NCI-H446 treated with DMSO at 0.1 percent for 48 hours (cell line): ENCODE results near the gene DNPH1.

ENCODE experiments used
- DNase-seq: peaks from one replicate; lab custom pipeline; 2025; lab: John Stamatoyannopoulos, UW

The DNPH1 gene, protein sequence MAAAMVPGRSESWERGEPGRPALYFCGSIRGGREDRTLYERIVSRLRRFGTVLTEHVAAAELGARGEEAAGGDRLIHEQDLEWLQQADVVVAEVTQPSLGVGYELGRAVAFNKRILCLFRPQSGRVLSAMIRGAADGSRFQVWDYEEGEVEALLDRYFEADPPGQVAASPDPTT

DNA sequence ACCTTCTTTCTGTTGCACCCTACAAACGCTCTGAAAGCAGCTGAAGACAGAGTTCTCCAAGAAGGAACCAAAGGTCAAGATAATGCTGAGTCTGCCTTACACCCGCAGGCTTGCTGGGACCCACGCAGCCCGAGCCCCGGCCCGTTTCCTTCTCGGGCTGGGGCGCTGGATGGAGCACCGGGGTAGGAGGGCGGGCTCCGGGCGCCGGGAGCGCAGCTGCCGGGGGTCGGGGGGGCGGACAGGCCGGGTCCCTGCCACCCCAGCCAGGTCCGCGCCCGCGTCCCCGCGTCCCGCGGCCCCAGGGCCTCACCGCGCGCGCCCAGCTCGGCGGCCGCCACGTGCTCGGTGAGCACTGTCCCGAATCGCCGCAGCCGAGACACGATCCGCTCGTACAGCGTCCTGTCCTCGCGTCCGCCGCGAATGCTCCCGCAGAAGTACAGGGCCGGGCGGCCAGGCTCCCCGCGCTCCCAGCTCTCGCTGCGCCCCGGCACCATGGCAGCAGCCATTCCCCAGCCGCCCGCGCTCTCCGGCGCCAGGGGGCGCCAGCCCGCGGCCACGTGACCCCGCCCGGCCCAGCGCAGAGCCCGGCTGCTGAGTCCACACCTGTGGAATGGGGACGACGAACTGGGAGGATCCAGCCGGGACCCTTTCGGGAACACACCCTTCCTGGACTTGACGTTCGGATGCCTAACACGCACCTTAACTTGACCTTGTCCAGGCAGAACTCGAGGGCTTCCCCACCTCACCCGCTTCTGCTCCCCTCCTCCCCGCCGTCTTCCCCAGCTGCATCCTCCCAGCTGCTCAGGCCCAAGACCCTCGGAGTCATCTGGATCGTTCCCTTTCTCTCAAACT lies at the start of gene DNPH1:
DNPH1 (minus strand) TSS at position 531 of the 852 bp plus-strand sequence; CDS start at position 506, 25 bp downstream.
- no peak for DNase-seq

DNA sequence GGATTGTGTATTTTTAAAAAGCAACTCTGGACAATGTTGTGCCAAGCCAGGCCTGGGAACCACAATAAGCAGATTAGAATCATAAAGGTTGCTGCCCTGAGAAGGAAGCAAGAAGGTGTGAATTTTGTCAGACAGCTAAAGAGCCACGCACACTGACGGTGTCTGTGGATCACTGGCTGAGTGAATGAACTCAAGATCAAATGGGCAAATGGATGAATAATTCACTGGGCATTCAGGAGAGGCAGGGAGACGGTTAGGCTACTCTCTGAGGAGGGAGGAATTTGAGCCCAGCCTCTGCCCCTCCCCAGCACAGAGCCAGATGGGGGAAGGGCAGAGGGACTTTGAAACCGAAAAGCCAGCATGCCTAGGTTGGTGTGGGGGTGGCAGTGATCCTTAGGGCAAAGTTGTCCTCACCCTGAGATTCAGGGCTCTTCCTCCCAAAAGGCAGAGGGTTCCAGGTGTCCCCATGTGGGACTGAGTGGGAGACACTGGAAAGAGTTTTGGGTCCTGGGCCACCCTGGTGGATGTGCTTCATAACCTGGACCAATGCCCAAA lies 49.3 kb upstream of the DNPH1 start:
- DNase-seq, result no peak

- no peak for DNase-seq
These were observed 48.6 kb upstream of the DNPH1 start for GRCh38 chr6:43277643-43278523.

- no peak for DNase-seq
These were observed 48.0 kb upstream of the DNPH1 start for GRCh38 chr6:43277306-43277642.

DNA sequence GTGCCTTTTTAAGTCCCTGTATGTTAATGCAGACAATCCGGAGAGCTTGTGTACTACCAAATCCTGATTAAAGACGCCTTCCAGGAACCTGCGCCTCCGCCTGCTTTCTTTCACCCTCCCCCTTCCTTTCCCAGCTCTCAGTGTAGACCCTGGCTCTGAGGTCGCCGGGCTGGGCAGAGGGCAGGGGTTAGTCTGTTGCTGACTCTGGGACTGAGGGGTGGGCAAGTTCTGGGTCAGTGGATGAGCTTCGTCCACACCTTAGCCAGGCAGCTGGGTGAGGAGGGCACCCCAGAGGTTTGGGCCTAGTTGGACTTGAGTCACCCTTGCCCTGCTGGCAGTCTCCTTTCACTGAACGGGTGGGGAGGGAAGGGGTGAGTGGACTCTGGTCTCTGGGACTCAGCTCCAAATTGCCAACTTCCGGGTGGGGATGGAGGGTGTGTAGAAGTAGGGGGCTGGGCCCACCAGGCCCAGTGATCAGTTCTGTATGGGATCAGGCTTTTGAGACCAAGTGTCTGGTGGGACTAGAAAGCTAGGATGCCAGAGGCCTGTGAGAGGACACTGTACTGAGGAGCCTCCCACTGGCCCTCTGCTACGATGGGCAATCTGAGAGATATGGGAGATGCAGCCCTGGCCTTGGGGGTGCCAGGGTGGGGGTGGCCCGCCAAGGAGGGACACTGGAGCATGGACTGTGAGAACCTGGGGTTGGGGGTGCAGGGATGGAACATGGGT lies 47.5 kb upstream of the DNPH1 start:
- DNase-seq, result no peak

GRCh38 chr6:43275801-43276576 lies 46.7 kb upstream of the DNPH1 start:
- no peak for DNase-seq

- DNase-seq, result no peak
These were observed 45.8 kb upstream of the DNPH1 start for GRCh38 chr6:43274916-43275597.

- DNase-seq, result no peak
These were observed 45.0 kb upstream of the DNPH1 start for GRCh38 chr6:43274127-43274915.

DNA sequence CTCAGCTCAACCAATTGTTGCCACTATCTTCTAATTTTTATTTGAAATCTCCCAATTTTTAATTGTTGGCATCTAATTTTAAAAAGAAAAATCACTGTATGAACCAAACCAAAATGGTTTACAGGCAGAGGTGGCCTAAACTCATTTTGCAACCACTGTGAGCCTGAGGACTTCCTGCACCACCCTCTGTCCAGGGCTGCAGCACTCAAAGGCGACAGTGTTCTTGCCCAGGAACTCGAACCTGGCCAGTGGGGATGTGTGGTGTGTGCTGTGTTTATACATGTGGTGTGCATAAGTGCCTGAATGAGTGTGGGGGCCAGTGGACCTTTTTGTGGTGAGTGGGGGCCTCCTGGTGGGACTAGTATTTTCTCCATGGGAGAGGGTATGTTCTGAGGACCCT lies 44.4 kb upstream of the DNPH1 start:
- no peak for DNase-seq

GRCh38 chr6:43271944-43272343 lies 42.7 kb upstream of the DNPH1 start:
- DNase-seq, result no peak

GRCh38 chr6:43271103-43271815 lies 42.0 kb upstream of the DNPH1 start:
- no peak for DNase-seq

DNA sequence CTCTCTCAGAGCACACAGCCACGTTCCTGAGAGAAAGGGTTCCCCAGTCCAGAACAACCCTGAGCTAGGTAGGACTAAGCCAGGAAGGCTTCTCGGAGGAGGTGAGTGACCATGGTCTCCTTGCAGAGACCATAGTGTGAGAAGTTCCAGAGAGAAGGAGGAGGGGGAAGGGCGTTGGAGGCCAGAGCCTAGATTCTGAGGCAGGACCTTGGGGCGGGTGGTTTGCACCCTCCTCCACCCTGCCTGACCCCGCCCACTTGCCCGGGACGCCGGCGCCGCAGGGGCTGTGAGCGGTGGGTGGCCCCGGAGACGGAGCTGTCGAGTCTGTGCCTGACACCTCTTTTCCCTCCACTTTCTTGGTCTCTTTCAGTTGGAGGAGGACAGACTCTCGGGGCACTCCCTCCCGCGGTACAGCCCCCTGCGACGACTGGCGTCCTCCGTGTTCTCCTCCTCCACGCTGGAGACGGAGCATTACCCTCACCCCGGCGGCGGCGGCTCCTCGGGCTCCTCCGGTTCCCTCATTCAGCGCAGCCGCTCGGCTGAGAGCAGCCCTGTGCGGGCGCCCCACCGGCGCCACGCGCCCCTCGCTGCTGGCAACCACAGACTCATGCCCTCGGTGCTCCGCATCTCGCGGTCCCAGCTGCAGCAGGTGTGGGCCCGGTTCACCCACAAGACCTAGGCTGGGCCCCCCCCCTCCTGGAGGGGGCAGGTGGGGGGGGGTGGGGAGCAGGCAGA lies 40.2 kb upstream of the DNPH1 start:
- DNase-seq, result no peak

DNA sequence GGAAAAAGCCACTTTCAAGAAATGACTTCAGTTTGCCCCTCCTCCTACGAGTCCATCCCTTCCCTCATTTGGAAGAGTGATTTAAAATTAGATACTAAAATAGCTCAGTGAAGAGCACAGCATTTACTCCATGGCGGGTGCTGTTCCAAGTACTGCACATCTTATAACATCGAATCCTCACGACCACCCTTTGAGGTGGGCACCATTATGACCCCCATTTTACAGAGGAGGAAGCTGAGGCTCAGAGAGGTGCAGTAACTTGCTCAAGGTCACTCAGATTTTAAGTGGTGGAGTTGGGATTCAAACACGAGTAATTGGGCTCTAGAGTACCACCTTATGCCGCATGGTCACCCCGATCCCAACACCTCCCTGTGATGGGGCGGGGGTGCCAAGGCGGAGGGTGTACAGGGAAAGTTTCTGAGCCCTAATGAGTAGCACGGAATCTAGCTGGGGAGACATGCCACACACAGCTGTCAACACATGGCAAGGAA lies 39.5 kb upstream of the DNPH1 start:
- no peak for DNase-seq

GRCh38 chr6:43268355-43268700 lies 39.0 kb upstream of the DNPH1 start:
- no peak for DNase-seq

- DNase-seq, result no peak
These were observed 38.5 kb upstream of the DNPH1 start for GRCh38 chr6:43267619-43268354.

DNA sequence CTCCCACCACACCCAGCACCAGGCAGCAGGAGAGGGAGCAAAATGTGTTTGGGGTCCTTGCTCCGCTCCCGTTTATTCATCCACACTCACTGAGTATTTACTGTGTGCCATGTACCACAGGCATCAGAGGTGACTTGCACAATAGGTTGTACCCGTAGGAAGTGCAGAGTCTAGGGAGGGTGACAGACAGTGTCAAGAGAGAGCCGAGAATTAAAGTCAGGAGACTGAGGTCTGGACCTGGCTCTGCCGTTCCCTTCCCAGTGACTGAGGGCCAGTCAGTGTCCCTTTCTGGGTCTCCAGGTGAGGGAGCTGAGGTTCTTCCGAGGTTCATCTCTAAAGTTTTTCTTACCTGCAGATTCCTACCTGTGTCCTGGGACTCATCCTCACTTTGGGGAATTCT lies 36.3 kb upstream of the DNPH1 start:
- DNase-seq, result no peak

GRCh38 chr6:43264599-43265145 lies 35.4 kb upstream of the DNPH1 start:
- DNase-seq, result no peak
